Fibroblast of the conjunctiva (primary cell): Measurements from ENCODE around the gene FEZ2.

ENCODE experiments used
- DNase-seq: peaks from one replicate; pipeline ENCODE4 v3.0.0-alpha.2; 2010; ENCODE audit warnings: low read depth

The FEZ2 gene

DNA sequence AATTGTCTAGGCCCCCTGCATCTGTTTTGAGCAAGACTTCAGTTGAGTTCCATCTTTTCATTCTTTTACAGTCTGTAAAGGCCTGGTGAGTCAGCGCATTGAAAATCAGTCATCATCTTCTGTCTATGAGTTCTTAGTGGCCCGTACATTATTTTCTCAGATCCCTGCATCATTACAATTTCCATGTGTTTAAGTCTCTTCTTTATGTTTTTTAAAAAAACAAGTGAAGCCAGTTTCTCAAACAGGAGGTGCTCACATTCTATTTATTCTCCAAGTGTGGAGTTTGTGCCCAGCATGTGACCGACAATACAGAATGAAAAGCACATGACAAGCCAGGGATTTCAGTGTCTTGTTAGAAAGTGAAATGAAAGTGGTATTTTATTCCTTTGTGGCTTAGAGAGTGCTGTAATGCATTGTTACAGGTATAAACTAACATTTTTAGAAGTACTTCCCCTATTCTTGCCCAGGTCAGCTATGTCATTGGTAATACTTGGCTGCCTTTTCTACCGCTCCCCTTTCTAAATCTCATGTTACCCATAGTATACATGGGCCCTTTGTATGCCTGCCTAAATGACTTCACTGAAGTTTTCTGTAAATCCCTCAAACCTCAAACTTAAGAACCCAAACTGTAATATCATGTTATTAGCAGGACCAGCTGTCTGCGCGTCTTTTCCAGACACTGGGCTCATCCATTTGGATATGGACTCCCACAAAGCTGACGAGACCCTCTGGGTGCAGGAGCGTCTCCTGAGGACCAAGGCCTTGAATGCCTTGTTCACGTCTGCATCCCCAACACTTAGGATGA lies 67.6 kb downstream of the FEZ2 start:
- DNase-seq: peak; percentile 12

DNA sequence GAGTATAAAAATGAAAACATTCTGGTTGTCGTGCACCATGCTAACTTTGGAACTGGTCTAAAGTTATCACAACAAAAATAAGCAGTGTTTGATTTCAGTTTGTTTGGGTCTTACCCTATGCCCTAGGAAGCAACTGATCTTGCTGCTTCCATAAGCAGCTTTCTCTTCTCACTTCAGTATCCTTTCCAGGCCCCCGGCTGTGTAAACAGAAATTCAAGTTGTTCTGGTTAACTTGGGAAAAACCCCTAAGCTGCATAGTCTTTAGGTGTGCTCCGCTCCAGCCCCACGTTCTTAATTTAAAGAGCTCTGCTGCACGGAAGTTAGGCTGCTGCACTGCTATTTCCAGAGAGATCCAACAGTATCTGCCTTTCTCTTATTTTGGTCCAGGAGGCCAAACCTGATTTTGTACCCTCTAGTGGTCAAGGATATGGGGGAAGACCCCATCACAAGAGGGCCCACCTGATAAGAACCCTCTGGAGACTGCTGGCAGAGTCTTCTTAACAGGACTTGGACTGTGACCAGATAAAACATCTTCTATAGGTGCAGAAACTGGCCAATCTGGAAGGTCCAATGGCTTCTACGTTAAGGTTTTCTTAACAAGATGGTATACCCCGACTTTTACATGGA lies 69.1 kb downstream of the FEZ2 start:
- no peak for DNase-seq

DNA sequence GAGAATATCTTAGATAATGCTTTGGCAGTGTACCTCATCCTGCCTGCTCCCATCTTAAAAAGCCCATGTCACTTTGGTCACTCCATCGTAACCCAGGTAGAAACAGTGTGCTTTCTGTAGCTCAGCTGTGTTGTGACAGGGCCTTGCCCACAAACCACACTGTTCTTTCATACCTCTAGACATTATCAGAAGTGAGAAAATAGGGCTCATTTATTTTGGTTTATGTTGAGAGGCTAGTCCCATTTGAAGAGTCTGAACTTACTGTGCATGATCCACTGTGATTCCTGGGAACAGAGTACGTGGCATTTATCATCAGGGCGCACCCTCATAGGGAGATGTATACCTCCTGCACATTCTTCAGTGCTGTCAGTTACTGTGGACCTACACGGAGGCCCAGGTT lies 69.7 kb downstream of the FEZ2 start:
- no peak for DNase-seq

DNA sequence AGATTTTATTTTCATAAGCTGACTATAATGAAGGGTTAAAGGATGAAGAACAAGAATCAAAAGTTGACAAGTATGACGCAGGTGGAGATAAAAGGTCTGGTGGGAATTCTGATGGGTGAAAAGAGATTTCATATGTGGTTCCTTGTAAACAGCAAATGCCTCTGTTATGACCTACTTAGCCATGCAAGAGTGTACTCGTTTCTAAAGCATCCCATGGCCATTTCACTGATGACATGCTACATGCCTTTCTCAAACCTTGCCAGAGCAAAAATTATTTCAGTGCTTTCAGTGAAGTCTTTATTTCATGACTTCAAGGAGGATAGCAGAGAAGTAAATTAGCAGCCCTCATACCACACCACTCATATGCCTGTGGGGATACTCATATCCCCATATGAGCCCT lies 71.7 kb downstream of the FEZ2 start:
- no peak for DNase-seq

DNA sequence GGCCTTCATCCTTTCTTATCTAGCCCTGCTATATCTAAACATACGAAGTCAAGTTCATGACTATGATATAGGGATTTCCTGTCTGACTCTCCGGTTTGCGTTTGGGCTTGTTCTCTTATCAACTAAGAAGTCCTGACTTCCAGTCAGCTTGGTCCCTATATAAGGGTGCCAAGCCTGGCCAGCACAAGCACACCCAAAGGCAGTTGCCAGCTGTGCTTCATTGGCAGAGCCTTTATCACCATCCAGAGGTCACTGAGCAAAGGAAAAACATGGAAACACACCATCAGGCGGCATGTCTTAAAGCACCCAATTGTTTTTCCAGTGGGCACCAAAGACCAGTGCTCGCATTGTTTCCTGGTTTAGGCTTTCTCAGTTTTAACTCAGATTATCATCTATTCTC lies 72.7 kb downstream of the FEZ2 start:
- DNase-seq: no peak

DNA sequence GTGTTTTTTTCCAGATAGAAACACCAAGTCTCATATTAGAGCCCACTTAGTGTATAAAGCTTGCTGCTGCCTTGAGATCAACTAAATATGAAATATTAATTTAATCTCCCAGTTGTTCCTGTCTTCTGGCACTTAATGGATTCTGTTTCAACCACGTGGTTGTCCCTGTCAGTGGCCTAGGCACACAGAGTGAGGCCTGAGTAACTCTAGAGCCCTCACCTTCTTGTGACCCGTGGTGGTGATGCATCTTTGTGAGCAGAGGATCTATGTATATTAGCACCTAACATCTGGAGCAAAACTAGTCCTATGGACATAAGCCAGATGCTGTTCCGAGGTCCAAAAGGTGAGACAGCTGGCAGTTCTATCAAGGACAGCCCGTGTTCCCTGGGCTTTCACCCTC lies 74.8 kb downstream of the FEZ2 start:
- no peak for DNase-seq

DNA sequence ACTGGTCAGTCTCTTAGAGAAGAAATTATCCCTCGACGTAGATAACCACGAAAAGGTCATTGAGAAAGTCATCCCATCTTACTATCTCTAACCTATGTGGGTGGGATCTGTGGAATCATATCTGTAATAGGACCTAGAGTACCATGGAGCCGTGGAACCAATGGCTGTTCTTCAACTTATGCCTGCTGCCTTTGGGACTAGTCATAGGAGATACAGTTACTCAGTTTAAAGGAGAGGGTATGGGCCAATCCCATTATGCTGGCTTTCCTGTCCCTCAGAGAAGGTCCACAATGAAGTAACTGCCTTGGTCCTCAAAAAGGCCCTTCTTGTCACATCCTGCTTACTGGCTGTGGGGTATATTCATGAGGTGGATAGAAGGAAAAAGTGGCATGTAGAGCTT lies 77.5 kb downstream of the FEZ2 start:
- no peak for DNase-seq

DNA sequence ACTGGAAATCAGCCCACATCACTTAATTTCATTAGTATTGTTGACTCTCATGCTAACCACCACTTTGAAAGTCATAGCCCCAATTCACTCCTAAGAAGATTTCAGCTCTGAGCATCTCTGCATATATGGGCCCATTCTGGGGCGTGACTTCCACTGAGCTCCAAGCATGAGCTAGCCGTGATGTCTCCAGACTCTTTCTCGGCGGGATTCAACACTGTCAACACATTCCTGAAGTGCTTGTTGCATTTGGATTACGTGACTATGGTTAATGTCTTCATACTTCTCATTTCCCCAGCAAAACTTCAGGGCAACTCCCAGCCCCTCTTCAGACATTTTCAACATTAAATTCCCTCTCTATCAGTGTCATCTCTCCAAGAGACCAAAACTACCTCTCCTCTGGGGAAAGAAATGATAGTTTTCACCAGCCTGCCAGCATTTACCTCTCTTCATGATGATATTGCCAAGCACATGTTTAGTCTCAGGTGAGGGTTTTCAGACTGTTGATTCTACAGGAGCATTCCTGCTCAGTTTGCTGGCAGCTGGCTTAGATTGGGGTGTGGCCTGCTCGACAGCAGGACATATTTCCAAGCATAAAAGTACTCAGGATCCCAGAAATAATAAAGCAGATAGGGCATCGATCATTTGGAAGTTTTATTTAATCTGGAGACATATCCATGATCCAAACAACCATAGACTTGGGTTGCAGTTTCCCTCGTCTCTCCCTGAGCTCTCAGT lies 81.7 kb downstream of the FEZ2 start:
- no peak for DNase-seq

DNA sequence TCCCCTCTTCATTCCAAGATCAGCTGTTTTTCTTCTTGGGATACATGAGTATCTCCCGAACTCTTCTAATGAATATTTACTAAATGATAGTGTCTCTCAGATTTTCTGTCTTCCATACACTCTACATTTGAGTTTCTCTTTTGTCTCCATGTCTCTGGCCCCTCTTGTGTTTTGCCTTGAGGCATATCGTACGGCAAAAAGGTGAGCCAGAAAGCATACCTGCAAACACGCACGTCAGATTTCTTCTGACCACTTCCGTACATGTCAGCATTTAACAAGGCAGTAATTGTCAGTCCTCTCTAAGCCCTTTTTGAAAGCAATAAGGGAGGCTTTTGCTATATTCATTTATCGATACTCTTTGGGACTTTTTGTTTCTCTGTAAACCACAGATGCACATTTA lies 82.4 kb downstream of the FEZ2 start:
- no peak for DNase-seq

DNA sequence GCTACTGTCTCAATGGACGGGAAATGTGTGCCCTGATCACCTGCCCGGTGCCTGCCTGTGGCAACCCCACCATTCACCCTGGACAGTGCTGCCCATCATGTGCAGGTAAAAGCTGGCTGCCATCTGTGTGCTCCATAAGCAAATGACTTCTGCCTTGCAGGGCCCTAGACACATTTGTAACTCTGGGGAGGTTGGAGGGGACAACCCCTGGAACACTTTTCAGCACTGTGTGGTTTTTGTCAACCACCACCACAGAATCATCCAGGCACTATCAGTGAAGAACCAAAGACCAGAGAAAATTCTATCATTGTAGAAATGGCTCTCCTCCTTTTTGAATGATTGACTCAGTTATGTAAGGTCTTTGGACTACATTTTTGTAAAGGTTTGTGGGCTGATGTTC lies 84.3 kb downstream of the FEZ2 start:
- DNase-seq: no peak

DNA sequence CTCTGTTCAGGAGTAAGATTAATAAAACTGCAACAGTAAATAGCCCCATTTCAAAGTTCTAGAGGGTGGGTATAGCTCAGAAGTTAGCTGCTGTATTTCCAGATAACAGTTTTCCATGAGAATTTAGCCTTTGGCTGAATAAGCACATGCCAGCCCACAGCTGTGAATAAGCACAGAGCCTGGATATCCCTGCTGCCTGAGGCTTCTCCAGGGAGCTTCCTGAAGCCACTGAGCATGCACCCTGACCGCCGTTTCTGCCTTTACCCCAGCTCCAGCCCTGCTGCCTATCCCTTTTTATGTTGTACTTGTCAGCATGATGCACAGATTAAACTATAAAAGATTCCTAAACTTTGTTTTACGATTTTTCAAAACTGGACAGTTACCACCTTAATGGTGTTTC lies 85.3 kb downstream of the FEZ2 start:
- no peak for DNase-seq

DNA sequence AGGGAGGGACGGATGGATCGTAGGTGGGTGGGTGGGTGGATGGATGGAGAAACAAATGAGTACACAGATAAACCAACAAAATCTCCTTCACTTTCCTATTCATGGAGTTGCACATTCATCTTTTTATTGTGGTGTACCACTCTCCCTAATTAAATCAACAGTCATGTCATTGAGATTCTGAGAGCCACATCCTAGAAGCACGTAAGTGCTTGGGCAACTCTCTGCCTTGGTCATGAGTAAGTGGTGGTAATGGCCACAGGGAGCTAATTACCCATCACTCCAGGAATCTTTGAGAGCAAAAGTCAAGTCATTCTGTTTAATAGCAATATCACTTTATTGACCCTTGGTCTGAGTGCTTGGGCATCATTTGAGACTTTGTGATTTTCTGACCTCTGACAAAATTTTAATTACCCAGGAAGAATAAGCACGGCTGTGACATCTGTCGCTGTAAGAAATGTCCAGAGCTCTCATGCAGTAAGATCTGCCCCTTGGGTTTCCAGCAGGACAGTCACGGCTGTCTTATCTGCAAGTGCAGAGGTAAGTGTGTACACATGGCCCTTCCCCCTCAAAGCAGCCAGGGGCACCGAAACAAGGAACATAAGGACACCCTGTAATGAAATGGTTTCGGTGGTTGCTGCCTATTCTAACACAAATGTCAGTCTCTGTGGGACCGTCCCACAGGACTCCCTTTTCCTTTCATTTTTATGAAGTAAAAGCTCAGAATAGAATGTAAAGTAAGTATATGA lies 85.9 kb downstream of the FEZ2 start:
- no peak for DNase-seq

DNA sequence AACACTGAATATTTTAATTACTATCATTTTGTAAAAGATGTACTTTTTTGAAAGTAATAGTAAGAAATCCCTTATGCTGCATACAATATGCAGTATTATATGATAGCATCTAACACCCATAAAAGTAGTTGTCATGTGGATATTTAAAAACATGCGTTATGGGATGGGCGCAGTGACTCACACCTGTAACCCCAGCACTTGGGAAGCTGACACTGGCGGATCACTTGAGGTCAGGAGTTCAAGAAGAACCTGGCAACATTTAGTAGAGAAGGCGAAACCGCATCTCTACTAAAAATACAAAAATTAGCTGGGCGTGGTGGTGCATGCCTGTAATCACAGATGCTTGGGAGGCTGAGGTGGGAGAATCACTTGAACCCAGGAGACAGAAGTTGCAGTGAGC lies 88.9 kb downstream of the FEZ2 start:
- DNase-seq: no peak

DNA sequence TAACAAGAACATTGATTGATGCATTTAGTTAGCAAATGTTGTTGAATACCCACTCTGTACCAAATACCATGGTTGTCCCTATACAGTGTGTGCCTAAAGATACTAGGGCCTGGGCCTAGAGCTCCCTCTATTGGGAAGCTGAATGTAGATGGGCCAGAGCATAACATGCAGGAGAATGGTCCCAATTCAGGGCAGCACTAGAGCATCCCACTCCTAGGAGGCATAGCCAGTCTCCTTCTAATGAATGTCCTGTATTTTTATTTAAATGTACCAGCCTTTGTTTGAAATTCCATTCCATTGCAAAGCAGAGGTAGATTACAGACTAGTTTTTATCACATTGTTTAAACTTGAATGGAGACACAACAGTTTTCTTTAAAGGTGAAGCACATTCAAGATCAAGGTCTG lies 90.6 kb downstream of the FEZ2 start:
- peak; percentile 64 for DNase-seq
